DOHH2 (cell line): ENCODE data around the gene TARS2.

ENCODE experiments used
- CTCF ChIP-seq: fragments of 200-600 bp; sonication (generic); IDR thresholded peaks from one replicate; pipeline ENCODE4 v1.5.1; 2014; ENCODE audit warnings: antibody characterized with exemption, mild to moderate bottlenecking, low read depth, low read length; ENCODE audit not compliant: poor library complexity, severe bottlenecking
- EZH2phosphoT487 ChIP-seq: fragments of 200-600 bp; sonication (generic); IDR thresholded peaks from 2 replicates; pipeline ENCODE4 v1.6.1; 2017; ENCODE audit warnings: borderline replicate concordance, mild to moderate bottlenecking, antibody characterized with exemption, low read length, moderate library complexity, mixed read lengths

DNA sequence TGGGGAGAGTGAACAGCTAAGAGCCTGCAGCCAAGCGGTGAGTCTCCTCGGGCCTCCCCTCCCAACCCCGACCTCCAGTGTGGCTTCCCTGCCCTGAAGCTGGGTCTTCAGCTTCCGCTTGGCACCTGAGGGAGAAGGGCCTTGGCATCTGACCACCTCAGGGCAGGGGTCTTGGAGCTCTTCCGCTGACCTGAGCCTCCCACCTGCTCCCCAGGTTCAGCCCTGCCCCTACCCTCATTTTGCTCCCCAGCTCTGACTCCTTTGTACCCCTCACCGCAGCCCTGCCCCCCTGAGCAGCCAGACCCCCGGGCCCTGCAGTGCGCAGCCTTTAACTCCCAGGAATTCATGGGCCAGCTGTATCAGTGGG, 66.8 kb downstream of the TARS2 start:
- TF ChIP-seq CTCF (no peak), EZH2phosphoT487 (no peak)
